PC-3 (cell line): ENCODE data around the gene PEX14. TPM values are rescaled to one million over a fixed set of nuclear protein-coding genes. Genes with fewer than 3 reads are reported as not detected.
A peak's percentile ranks its signal among the peaks of the same experiment; 100 is the strongest.

Experiments used
- ATAC-seq: fragments of 200-7000 bp; cut with Tn5 transposase; 2 replicates; pipeline ENCODE4 v1.9.1; 2020; ENCODE audit warnings: mild to moderate bottlenecking, moderate library complexity
- BruUV-seq: library from RNA; stranded (reverse); fragments of 400-500 nt; replicated peaks from 2 replicates; lab custom pipeline; 2021; lab: Mats Ljungman, UMichigan
- CTCF ChIA-PET: fragments of 300-600 bp; sonication (Branson Sonifier 250); formaldehyde crosslinking; loops from one replicate; lab custom pipeline; 2022; ENCODE audit warnings: antibody characterized with exemption; lab: Charles Lee
- POLR2A ChIA-PET: fragments of 300-600 bp; sonication (Branson Sonifier 250); formaldehyde crosslinking; loops from one replicate; lab custom pipeline; 2022; ENCODE audit warnings: antibody characterized with exemption; ENCODE audit not compliant: unreplicated experiment; lab: Charles Lee
- DNase-seq: peaks from one replicate; pipeline ENCODE4 v3.0.0-alpha.2; 2015
- H2AFZ ChIP-seq: fragments of 300-600 bp; sonication (generic); 2 replicates; pipeline ENCODE4 v1.6.0; 2016; ENCODE audit warnings: antibody characterized with exemption, low read length
- H3F3A ChIP-seq: fragments of 300-600 bp; sonication (generic); one replicate; pipeline ENCODE4 v1.6.0; 2017; ENCODE audit warnings: antibody characterized with exemption, low read length, control low read depth, mild to moderate bottlenecking; ENCODE audit not compliant: unreplicated experiment
- H3K27ac ChIP-seq: fragments of 300-600 bp; sonication (generic); 2 replicates; pipeline ENCODE4 v1.5.1; 2016; ENCODE audit warnings: mild to moderate bottlenecking, low read length
- H3K27me3 ChIP-seq: fragments of 300-600 bp; sonication (generic); 2 replicates; pipeline ENCODE4 v1.6.1; 2016; ENCODE audit warnings: low read length, mixed read lengths
- H3K36me3 ChIP-seq: fragments of 300-600 bp; sonication (generic); 2 replicates; pipeline ENCODE4 v1.6.1; 2016; ENCODE audit warnings: low read depth, mixed run types, low read length, mixed read lengths
- H3K4me1 ChIP-seq: fragments of 300-600 bp; sonication (generic); 2 replicates; pipeline ENCODE4 v1.5.1; 2016; ENCODE audit warnings: low read length; ENCODE audit not compliant: insufficient read depth
- H3K4me2 ChIP-seq: fragments of 300-600 bp; sonication (generic); 2 replicates; pipeline ENCODE4 v1.6.0; 2016; ENCODE audit warnings: low read length
- H3K4me3 ChIP-seq: fragments of 300-600 bp; sonication (generic); 2 replicates; pipeline ENCODE4 v1.5.1; 2016; ENCODE audit warnings: mild to moderate bottlenecking, low read length, mixed read lengths
- H3K79me2 ChIP-seq: fragments of 300-600 bp; sonication (generic); 2 replicates; pipeline ENCODE4 v1.6.1; 2017; ENCODE audit warnings: low read length, mixed read lengths
- H3K9ac ChIP-seq: fragments of 300-600 bp; sonication (generic); 2 replicates; pipeline ENCODE4 v1.6.0; 2016; ENCODE audit warnings: mild to moderate bottlenecking, low read length
- H3K9me2 ChIP-seq: fragments of 300-600 bp; sonication (generic); replicated peaks from 2 replicates; pipeline ENCODE4 v1.6.1; 2016; ENCODE audit warnings: mixed run types, low read length, mixed read lengths
- H3K9me3 ChIP-seq: fragments of 300-600 bp; sonication (generic); 2 replicates; pipeline ENCODE4 v1.6.1; 2016; ENCODE audit warnings: low read length, mixed read lengths
- H4K20me1 ChIP-seq: fragments of 300-600 bp; sonication (generic); 2 replicates; pipeline ENCODE4 v1.6.1; 2016; ENCODE audit warnings: low read length, mixed read lengths
- EZH2 ChIP-seq: fragments of 300-600 bp; sonication (generic); IDR thresholded peaks from one replicate; pipeline ENCODE4 v1.6.1; 2017; ENCODE audit warnings: antibody characterized with exemption, mild to moderate bottlenecking, low read length; ENCODE audit not compliant: unreplicated experiment
- EZH2phosphoT487 ChIP-seq: fragments of 300-600 bp; sonication (generic); IDR thresholded peaks from 2 replicates; pipeline ENCODE4 v1.6.1; 2018; ENCODE audit warnings: mild to moderate bottlenecking, antibody characterized with exemption, low read length, borderline replicate concordance
- intact Hi-C: fragments of 100-400 bp; cut with micrococcal nuclease; formaldehyde crosslinking; loops from 2 replicates; pipeline ENCODE4 v1.9.0; 2023
- total RNA-seq: library from RNA; depleted of rRNA; stranded (reverse); fragments of >200 nt; gene quantifications from 2 replicates; pipeline ENCODE4 v1.2.3, GENCODE V29; 2014
- TF ChIP-seq, protein P1 (sequence below): fragments of 300-600 bp; sonication (generic); conservative IDR thresholded peaks from 2 replicates; pipeline ENCODE4 v1.5.1; 2017; ENCODE audit warnings: antibody characterized with exemption, low read depth, mild to moderate bottlenecking, low read length

PEX14 gene
- total RNA-seq, 1 experiment from 2014 or later = 24.9 TPM

DNA sequence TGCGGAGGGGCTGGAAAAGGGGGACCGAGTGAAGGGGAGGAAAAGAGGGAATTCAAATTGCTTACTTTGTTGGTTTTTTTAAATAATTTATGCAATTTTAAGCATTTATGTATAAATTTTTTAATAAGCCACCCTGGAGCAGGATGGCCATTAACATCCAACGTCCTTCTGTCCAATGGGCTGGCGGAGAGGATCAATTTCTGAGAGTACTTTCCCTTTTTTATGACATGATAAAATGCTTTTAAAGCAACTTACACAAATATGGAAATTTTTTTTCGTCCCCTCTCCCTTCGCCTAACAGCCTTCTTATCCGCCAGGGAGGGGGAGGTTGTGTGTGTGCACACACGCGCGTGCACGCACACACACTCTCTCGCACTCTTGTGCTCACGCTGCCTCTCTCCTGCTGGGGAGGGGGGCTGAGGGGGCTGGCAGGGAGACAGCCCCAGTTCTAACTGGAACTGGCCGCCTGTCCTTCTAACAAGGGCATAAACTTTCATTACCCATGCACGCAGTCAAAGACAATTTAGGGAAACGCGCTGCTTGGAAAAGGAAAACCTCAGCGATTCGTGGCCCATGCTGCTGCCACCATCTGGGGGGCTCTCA, 198.5 kb downstream of the PEX14 start:
- H4K20me1 ChIP-seq = no peaks in the 10 kb centered on the region
- no peaks in the 10 kb centered on the region for H3F3A ChIP-seq
- H2AFZ ChIP-seq = no peak overlapping the region
- no peaks in the 10 kb centered on the region for H3K27me3 ChIP-seq
- no peak overlapping the region for H3K27ac ChIP-seq
- CTCF ChIA-PET = no interaction called here
- H3K4me3 ChIP-seq = no peak overlapping the region
- H3K4me2 ChIP-seq = no peak overlapping the region
- ATAC-seq = no peak
- H3K36me3 ChIP-seq = no peaks in the 10 kb centered on the region
- no TSS peak for BruUV-seq
- intact Hi-C loops = no loop called here
- no peaks in the 10 kb centered on the region for H3K9me3 ChIP-seq
- H3K79me2 ChIP-seq = no peaks in the 10 kb centered on the region
- peaks cover 19% of the 10 kb centered on the region for H3K4me1 ChIP-seq
- DNase-seq = no peak
- TF ChIP-seq EZH2phosphoT487 (no peak), EZH2 (no peak)
- TF ChIP-seq, protein P1, sequence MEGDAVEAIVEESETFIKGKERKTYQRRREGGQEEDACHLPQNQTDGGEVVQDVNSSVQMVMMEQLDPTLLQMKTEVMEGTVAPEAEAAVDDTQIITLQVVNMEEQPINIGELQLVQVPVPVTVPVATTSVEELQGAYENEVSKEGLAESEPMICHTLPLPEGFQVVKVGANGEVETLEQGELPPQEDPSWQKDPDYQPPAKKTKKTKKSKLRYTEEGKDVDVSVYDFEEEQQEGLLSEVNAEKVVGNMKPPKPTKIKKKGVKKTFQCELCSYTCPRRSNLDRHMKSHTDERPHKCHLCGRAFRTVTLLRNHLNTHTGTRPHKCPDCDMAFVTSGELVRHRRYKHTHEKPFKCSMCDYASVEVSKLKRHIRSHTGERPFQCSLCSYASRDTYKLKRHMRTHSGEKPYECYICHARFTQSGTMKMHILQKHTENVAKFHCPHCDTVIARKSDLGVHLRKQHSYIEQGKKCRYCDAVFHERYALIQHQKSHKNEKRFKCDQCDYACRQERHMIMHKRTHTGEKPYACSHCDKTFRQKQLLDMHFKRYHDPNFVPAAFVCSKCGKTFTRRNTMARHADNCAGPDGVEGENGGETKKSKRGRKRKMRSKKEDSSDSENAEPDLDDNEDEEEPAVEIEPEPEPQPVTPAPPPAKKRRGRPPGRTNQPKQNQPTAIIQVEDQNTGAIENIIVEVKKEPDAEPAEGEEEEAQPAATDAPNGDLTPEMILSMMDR = no peak
- POLR2A ChIA-PET = no interaction called here
- H3K9ac ChIP-seq = no peak overlapping the region
- no peaks in the 10 kb centered on the region for H3K9me2 ChIP-seq

DNA sequence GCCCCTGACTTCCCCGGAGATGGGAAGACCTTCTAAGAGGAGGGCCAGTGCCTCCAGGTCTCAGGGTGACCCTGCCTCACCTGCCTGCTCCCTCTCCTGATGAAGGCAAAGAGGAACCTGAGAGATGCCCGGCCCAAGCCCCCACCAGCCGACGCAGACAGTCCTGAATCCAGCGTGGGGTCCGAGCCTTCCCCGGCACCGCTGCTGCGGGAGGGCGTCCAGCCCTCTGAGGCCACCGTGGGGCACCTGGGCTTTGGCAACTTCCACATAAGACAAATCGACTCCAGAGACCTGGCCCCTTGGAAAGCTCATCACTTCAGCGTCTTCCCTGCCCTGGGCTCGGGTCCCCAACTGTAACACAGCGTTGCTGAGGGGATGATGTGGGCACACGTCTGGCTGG, 199.5 kb downstream of the PEX14 start:
- ChIA-PET POLR2A (no interaction called here), CTCF (no interaction called here)
- ATAC-seq = no peak
- intact Hi-C loops = no loop called here
- no peaks in the 10 kb centered on the region for H3K36me3 ChIP-seq
- peak overlapping the region; percentile 80; the same call in 1 of the 2 replicates for H3K27ac ChIP-seq
- no peak for DNase-seq
- H3K27me3 ChIP-seq = no peaks in the 10 kb centered on the region
- H3K9me3 ChIP-seq = no peaks in the 10 kb centered on the region
- no peaks in the 10 kb centered on the region for H3F3A ChIP-seq
- no peak overlapping the region for H3K4me2 ChIP-seq
- H3K9me2 ChIP-seq = no peaks in the 10 kb centered on the region
- no peak overlapping the region for H3K4me3 ChIP-seq
- TF ChIP-seq, protein P1 = no peak
- TF ChIP-seq EZH2phosphoT487 (no peak), EZH2 (no peak)
- no peaks in the 10 kb centered on the region for H4K20me1 ChIP-seq
- H3K9ac ChIP-seq = peak overlapping the region; percentile 68; the same call in 1 of the 2 replicates
- H3K4me1 ChIP-seq = peaks cover 19% of the 10 kb centered on the region
- BruUV-seq = no TSS peak
- H3K79me2 ChIP-seq = no peaks in the 10 kb centered on the region
- no peak overlapping the region for H2AFZ ChIP-seq
